Fibroblast of skin of abdomen (primary cell): ENCODE measurements around the gene GLRA3. TPM values are rescaled to one million over a fixed set of nuclear protein-coding genes. Genes with fewer than 3 reads are reported as not detected.
"Not testable (repeated sequence)": the region's sequence is repeated elsewhere in the genome, so short reads cannot be mapped to it uniquely, and the experiment has no call there.

ENCODE experiments used
- DNase-seq: peaks from one replicate; pipeline ENCODE4 v3.0.0-alpha.2; 2013
- polyA plus RNA-seq, 2 experiments: library from polyadenylated mRNA; unstranded; fragments of 120-200 nt; gene quantifications; one replicate each; pipeline ENCODE4 v1.2.1, GENCODE V29; 2013; ENCODE audit not compliant: insufficient read length in 2 of 2

GLRA3 gene
- polyA plus RNA-seq (2013, experiment 1 of 2; ENCODE audit: insufficient read length) = not detected
- not detected for polyA plus RNA-seq (2013, experiment 2 of 2; ENCODE audit: insufficient read length)

DNA sequence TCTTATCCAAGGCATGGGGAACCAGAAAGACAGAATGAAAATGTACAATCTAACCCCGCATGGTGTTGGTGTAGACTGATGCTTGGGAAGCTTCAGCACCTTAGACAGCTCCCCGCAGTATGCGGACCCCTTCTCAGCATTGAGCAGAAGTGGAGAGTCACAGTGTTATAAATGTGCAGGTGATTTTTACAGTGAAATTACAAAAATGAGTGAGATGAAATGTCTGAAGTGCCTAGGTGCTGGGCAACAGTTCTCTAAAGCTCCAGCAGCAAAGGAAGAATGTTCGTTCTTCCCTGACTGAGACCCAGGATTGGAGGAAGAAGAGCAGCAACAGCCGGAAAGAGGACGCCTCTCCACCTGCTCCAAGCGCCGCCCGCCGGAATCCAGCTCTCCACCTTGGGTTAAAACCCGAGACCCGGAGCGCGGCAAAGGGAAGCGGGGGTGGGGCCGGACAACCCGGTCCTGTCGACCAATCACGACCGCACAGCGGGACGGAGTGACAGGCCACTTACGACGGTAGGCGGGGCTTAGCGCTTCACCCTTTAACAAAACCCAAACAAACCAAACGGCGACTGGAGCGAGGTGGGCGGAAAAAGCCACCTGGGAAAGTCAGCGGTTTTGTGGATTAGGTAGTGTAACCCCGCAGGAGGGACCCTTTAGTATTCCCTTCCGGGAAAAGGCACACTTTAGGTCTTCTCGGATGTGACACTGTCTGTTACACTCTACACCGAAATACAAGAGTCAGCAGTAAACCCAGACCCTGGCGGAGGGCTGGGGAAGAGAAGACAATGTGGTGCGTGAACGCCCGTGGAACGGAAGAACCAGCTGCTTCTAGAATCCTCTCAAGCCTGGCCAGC, at the start of gene GLRA3:
Gene GLRA3 (minus strand): TSS at position 403 of the 857 bp plus-strand sequence. CDS start 436 bp downstream, outside the sequence.
- DNase-seq = peak; percentile 14

DNA sequence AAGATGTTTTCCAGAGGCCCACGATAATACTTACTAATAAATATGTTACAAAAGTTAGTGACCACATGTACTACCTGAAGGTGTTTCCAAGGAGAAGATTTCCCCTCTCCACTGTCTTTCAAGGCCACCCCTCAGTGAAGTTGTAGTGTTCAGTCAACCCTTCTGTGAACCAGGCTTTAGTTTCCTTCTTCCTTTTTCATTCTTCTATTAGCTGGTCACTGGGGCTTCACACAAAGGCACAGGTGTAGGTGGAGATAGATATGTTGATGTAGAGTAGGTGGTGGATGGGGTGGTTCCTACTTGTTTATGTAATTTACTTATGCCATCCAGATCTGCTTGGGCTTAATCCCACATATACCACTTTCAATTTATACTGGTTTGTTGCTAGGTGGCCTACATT, 45.9 kb upstream of the GLRA3 start:
- DNase-seq = no peak

DNA sequence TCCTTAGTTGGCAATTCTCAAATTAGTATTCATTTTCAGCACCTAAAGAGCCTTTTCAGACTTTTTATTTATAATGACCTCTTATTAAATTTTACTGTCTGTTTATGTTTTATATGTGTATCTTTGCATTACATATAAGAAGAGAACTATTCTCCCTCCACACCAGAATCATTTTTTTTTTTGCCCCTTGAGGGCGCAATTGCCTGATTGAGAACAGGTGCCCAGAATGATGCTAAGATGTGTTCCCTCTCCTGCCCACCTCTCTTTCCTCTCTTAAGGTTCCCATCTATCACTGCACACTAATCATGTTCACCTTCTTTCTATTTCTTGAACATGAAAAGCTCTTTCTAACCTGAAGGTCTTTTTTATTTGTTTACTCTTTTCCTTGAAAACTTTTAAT, 44.9 kb upstream of the GLRA3 start:
- no peak for DNase-seq

DNA sequence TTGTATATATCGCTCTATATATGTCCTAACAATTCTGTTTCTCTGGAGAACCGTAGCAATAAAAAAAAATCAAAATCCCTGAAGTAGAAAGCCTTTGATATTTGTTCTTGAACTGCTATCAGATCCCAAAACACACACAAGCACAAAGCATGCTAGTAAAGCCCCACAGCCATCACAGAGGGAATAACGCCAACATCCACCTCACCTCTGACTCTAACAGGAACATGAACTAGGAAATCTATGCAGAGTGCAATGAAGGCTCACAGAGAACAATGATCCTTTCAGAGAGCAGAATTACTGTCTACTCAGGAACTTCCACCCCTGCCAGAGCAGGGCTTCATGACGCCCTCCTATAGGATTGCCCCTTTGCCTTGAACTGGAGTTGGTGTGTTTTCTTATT, 44.1 kb upstream of the GLRA3 start:
- not testable (repeated sequence) for DNase-seq

DNA sequence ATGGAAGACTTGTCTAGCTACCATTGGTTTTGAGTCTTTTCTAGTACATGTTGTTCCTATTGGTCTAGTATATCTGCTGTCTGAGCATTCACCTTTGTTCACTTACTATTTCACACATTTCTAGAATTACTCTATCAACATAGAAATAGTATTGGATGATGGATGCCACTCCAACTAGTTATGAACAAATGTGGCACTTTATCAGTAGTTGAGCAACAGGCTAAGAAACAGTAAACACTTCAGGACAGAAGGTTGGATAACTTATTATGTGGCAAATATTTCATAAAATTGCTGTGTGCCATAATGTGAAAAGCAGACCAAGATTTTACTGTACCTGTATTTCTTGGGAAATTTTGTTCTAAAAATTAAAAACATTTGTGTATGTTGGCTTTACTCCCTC, 42.4 kb upstream of the GLRA3 start:
- no peak for DNase-seq

DNA sequence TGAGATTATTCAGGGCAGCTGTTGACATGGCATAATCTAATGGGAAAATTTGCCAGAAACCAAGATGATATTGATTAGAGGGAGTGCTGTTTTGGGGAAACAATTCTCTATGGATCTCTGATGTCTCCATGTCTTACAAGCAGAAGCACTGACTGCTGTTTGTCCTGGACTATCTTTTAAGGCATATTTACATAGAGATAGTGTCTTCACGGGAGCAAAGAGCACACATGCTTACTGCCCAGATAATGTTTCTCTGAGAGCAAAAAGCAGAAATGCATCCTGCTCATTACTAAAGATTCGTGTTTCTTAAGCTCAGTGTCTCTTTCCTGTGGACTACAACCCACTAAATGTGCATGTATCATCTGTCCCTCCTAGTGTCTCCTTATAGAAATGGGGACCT, 41.3 kb upstream of the GLRA3 start:
- no peak for DNase-seq

DNA sequence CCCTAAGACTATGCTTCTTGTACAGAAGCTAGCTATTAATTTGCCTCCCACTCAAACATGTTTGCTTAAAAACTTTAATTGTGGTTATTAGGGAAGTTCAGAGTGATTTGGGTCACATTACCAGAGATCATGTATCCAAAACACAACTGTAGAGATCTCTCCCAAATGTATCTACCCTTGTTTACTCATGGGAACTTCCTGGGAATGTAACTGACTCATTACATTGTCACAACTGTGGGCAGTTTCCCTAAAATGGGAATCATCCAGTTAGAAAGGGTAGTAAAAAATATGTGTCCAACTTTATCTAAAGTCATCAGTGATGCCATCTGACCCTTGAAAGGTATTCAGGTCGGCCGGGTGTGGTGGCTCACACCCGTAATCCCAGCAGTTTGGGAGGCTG, 40.3 kb upstream of the GLRA3 start:
- DNase-seq = no peak

DNA sequence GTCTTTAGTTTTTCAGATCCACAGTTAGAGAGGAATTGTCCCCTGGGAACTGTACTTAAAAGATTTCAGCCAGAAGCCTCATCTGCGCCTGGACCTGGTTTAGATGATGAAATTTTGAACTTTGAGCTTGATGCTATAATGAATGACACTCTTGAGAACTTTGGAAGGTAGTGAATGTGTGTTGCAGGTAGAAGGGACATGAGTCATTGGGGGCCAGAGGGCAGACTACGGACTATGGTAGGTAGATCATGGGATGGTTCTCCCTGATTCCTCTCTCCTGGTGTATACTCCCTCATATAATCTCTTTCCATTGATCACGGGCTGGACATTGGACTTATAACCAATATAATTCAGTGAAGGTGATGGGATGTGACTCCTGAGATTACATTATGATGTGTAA, 38.9 kb upstream of the GLRA3 start:
- DNase-seq = no peak

DNA sequence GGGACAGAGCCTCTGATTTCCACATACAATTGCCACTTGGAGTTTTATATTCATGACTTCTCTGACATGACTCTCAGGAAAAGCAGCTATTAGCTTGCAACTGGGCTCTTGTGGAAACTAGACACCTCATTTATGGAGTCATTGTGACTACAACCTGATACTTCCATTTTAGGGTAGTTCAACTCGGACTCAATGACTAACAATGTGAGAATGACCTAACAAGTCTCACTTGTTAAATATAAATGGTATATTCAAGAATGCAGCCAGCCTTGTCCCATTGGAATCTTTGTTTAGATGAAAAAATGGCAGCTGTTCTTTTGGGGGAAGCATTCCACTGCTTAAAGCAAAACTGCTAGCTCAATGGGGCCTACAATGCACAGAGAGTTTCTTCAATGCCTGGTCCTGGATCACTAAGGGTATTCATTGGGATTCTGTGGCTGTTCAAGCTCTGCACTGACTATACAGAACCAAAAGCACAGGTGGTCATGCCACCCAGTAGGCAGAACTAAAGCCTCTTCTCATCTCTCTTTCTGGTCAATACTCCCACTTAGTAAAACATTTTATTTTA, 36.5 kb upstream of the GLRA3 start:
- DNase-seq = no peak

DNA sequence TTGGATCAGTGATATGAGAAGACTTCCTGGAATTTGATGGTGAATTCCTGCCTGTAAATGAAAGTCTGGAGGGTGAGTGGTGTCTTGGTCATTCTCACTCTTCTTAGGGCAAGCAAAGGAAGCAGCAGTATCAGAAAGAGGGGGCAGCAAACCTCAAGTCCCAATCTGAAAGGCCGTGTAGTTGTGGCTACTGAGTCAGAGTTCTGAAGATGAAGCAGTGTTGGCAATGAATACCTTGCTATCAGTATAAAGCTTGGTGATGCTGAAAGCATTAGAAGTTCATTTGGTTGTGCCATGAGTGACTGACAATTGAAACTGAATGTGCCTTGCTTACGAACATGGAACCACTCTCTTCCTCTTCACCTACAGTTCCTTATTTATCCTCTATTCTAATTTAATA, 35.0 kb upstream of the GLRA3 start:
- DNase-seq = no peak

DNA sequence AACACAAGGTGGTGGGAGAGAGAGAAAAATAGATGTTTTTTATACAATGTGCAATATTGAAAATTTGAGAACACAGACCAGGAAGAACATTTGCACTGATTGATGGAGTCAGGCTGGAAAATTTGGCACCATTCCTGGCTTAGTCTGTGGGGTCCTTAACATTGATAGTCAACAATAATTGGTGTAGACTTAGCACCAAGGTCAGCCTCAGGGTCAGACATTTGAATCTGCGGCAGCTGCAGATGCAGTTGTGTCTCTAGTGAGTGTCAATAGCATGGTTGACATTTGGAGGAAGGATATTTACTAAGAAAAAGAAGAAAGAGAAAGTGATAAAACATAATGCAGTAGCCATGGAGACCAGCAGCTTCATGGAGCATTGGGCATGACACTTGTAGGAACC, 31.5 kb upstream of the GLRA3 start:
- DNase-seq = no peak

DNA sequence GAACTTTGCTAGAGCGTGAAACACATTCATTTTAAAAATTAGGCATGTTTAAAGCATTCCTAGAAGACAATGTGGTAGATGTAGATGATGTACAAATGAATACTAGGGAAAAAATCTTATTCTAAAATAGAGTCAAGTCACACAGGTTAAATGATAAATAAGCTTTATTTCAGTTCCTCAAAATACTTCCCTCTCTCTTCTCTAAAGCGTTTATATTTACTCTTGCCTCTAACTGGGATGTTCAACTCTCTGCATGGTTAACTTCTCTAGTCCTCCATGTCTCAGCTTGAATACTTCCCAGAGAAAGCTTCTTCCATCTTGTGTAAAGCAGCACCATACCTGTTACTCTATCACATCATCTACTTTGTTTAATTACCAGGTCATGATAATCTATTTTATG, 30.9 kb upstream of the GLRA3 start:
- no peak for DNase-seq

DNA sequence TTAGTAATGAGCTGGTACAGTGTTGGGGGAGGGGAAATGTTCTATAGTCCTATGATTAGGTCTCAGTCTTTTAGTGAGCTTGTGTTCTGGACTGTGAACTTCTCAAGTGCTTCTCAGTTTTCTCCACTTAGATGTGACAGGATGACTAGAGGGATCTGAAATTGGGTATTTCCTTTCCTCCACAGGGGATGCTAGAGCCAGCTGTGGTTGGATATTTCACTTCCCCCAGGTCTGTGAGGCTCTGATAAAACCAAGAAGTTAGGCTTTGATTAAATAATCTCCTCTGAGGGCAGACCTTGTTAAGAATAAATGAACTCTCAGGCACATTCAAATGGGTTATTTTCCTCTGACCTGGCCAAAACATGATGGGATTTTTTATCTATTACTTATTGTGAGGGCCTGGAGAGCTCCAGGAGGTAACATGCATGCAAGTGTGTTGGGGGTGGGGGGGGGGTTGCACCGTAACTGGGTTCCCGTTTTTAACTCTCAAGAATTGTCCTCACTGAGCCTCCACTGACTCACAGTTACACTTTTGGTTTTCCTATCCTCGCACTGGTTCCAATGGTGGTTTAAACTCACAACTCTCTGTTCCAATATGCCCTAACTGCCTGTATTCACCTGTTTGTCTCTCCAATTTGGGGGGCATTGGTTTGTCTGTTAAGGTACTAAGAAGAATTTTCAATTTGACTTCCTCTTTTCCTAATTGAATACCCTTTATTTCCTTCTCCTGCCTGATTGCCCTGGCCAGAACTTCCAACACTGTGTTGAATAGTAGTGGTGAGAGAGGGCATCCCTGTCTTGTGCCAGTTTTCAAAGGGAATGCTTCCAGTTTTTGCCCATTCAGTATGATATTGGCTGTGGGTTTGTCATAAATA, 28.1 kb upstream of the GLRA3 start:
- no peak for DNase-seq

DNA sequence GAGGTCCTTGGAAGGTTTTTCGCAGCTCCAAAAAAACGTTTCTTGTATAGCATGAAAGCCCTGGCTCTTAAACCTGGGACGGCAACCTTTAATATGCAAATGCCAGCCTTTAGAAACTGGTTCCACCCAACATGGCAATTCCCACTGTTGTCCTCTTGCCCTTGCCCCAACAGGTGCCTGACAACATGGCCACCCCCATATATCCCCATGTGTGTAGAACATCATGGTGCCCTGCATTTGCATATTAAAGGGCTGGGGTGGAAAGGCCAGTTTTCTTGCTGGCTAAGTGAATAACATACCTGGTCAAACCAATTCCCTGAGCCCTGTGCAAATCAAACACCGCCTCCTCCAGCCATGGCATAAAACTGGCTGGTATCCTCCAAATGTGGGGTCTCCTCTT, 26.0 kb upstream of the GLRA3 start:
- DNase-seq = no peak

DNA sequence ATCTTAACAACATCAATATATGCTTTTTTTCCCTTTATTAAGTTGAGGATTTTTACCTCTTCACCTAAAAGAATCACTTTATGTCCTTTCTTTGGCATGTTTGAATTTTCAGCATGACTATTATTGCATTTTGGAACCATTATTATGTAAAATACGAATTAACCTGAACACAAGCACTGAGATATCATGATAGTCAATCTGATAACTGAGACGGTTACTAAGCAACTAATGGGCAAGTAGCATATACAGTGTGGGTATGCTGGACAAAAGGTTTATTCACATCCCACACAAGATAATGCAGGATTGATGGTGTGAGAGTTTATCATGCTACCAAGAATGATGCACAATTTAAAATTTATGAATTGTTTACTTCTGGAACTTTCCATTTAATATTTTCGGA, 24.6 kb upstream of the GLRA3 start:
- DNase-seq = no peak

DNA sequence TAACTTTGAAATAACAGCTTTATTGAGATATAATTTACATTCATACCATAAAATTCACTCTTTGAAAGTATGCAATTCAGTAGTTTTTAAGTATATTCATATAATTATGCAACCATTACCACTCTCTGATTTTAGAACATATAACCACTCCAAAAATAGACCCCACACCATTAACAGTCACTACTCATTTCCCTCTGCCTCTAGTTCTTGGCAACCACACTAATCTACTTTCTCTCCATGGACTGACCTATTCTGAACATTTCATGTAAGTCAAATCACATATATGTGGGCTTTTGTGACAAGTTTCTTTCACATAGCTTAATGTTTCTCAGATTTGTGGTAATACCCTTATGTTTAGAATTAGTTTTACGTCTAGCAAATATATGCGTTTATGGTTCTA, 19.5 kb upstream of the GLRA3 start:
- no peak for DNase-seq

DNA sequence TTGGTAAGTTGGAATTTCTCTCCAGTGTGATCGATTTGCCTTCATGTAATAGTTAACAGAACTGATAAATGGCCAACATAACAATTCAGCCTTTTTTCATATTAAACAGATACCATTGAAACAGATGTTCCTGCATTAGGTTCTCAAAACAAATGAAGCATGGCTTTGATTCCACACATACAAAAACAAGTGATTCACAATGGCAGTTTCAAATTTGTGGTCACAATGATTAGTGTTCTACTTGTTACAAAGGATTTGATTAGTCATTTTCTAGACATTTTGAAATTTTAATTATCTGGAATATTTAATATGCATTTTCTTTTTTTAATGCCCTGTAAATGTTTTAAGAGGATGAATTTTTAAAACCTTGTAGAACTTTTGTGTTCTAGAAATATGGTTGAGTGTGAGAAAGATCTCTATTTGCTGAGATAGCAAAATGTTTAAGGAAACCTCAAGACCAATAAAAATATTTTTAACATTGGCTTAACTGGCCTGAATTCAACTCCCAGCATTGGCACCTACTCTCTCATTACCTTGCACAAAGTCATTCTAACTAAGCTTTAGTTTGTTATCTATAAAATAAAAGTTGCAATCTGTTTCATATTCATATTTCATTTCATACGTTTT, 18.9 kb upstream of the GLRA3 start:
- DNase-seq = no peak

DNA sequence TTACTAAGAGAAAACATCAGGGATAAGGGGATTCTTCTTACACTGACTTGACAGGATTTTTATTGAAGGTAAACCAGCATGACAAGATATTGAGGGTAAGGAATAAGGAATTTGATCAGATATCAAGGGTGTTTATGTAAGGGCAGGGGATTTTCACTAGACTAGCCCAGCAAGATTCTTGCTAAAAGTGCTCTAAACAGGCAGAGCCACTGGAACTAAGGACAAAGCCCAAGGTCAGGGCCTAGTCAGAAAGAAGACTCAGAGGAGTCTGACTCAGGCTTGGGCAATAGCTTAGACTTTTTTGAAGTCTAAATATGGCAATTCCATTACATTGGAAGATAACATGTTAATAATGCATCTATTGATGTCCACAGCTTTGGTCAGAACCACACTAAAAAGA, 6.5 kb upstream of the GLRA3 start:
- DNase-seq = no peak

DNA sequence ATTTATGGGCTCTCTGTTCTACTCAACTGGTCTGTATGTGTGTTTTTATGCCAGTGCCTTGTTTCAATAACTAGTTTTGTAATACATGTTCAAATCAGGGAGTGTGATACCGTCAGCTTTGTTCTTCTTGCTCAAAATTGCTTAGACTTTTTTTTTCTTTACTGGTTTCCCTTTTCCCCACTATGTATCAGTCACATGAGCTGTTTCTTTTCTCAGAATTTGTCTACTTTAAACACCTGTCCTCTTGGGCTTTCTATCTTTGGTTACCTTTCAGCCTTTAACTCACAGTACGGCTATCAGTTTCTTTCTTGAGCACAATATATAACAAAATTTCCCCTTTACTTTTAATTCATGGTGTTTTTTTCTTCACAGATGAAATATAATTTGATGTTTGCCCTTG, 5.4 kb upstream of the GLRA3 start:
- no peak for DNase-seq

DNA sequence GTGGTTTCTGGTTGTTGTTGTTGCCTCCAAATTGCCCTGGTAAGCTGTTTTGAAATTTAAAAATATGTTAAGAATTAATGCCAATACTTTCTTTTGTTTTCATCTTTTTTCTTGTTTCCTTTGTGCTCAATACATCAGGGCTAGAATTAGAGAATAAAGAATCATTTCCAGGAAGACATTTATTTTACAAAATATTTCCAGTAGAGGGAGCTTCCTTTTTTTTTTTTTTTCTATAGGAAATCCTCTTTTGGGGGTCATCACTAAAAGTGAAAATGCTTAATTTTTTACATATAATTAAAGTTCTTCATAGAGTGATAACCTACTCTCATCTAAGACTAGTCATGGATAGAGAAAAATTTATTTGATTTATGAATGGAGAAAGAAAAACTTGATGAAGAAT, 2.4 kb downstream of the GLRA3 start:
- DNase-seq = no peak

DNA sequence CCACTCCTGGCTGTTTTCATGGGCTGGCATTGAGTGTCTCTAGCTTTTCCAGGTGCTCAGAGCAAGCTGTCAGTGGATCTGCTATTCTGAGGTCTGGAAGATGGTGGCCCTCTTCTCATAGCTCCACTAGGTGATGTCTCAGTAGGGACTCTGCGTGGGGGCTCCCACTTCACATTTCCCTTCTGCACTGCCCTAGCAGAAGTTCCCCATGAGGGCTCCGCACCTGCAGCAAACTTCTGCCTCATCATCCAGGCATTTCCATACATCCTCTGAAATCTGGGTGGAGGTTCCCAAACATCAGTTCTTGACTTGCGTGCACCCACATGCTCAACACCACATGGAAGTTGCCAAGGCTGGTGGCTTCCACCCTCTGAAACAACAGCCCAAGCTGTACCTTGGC, 13.8 kb downstream of the GLRA3 start:
- no peak for DNase-seq

DNA sequence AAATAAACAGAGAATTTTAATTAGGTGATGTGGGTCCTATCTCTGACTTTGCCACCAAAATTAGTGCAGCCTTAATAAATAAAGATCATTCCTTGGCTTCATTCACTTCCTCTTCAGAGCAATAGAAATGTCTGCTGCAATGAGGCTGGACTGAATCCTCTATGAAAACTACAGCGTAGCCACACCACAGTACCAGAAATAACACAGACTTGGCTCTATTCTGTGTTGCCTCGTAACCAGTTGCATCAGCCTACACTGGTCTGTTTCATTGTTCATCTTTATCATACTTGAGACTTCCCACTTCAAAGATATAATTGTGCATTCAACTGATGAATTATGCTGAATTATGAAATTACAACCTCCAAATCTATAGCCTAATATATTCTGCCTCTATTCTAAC, 15.8 kb downstream of the GLRA3 start:
- no peak for DNase-seq

DNA sequence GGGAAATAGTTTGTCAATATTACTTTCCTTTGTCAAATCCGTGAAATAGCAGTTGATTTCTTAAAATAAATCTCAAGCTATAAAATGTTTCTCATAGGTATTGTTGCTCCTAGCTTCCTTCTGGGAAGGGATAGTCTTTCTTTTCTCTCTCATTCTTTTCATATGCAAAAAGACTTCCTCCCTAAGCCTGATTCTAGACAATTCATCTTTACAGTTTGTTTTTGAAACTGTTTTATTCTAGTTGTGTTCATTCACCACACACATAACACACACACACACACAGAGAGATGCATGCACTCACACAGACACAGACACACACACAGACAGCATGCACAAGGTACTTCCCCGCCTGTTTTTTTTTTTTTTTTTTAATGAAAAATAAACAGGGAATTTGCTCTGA, 18.2 kb downstream of the GLRA3 start:
- no peak for DNase-seq
